Sigmoid colon (tissue), 7 donors: Measurements from ENCODE around the gene SNX8. TPM values are rescaled to one million over a fixed set of nuclear protein-coding genes. Genes with fewer than 3 reads are reported as not detected.

Source experiments
- DNase-seq: peaks from one replicate; pipeline ENCODE4 v3.0.0-alpha.2; 2019
- H3K27ac ChIP-seq, 4 donors: fragments of 200-600 bp; sonication (generic); one replicate each; pipeline ENCODE4 v1.5.1; 2016 to 2019; ENCODE audit warnings: mild to moderate bottlenecking in 1 of 4
- H3K27me3 ChIP-seq, 3 donors: fragments of 200-600 bp; sonication (generic); one replicate each; pipeline ENCODE4 v1.5.1; 2019; ENCODE audit warnings: mild to moderate bottlenecking in 1 of 3
- H3K36me3 ChIP-seq, 4 donors: fragments of 200-600 bp; sonication (generic); one replicate each; pipeline ENCODE4 v1.5.1; 2016 to 2019
- H3K4me1 ChIP-seq, 4 donors: fragments of 200-600 bp; sonication (generic); one replicate each; pipeline ENCODE4 v1.5.1; 2017 to 2019
- H3K4me3 ChIP-seq, 4 donors: fragments of 200-600 bp; sonication (generic); one replicate each; pipeline ENCODE4 v1.5.1; 2017 to 2019; ENCODE audit warnings: mild to moderate bottlenecking in 2 of 4, moderate library complexity in 1 of 4
- H3K9me3 ChIP-seq, 4 donors: fragments of 200-600 bp in 3 of 4; sonication (generic) in 3 of 4; one replicate each; pipeline versions ENCODE4 v1.5.1 to v1.6.1; 2013 to 2019
- EP300 ChIP-seq, 4 donors: sonication (generic); formaldehyde crosslinking; IDR thresholded peaks; one replicate each; pipeline ENCODE4 v1.6.1; 2017; ENCODE audit warnings: antibody characterized with exemption in 4 of 4
- POLR2A ChIP-seq, 2 donors: fragments of 450-650 bp; IDR thresholded peaks; one replicate each; pipeline ENCODE4 v1.6.1; 2016; ENCODE audit warnings: antibody characterized with exemption in 2 of 2, mild to moderate bottlenecking in 2 of 2, moderate library complexity in 2 of 2
- POLR2AphosphoS5 ChIP-seq, 4 donors: sonication (generic); formaldehyde crosslinking; IDR thresholded peaks; one replicate each; pipeline ENCODE4 v1.6.1; 2017; ENCODE audit warnings: antibody characterized with exemption in 4 of 4
- WGBS, 2 donors: extraction: QIAGEN DNeasy Blood & Tissue Kit; methylation state at CpG; one replicate each; pipeline ENCODE4 v1.1.7; 2013; 5-methylcytosine and 5-hydroxymethylcytosine counted together
- intact Hi-C: fragments of 100-400 bp; cut with DNase I; formaldehyde crosslinking; loops from one replicate; pipeline ENCODE4 v1.15.1; 2023
- polyA plus RNA-seq, 3 donors: library from polyadenylated mRNA; stranded (reverse); fragments of 200-250 nt; gene quantifications; one replicate each; pipeline ENCODE4 v1.2.3, GENCODE V29; 2013
- total RNA-seq, 4 donors: library from RNA; depleted of rRNA; stranded (reverse); fragments of >200 nt; gene quantifications; one replicate each; pipeline ENCODE4 v1.1.0, GENCODE V29; 2016
- TF ChIP-seq, protein P1 (sequence below), 4 experiments: fragments of 450-650 bp in 3 of 4; fragments of 200-600 bp in 1 of 4; IDR thresholded peaks; one replicate each; pipeline ENCODE4 v1.5.1; 2016 to 2019; ENCODE audit warnings: antibody characterized with exemption in 4 of 4, mild to moderate bottlenecking in 3 of 4, moderate library complexity in 2 of 4
- donor health status: healthy with polysubstance abuse.
- donor health status: Bipolar disorder and iron deficiency.
- donor health status: healthy.

Gene SNX8
- total and polyA plus RNA-seq, 7 donors: 5.3 to 23.1 (median 10.2) TPM

DNA sequence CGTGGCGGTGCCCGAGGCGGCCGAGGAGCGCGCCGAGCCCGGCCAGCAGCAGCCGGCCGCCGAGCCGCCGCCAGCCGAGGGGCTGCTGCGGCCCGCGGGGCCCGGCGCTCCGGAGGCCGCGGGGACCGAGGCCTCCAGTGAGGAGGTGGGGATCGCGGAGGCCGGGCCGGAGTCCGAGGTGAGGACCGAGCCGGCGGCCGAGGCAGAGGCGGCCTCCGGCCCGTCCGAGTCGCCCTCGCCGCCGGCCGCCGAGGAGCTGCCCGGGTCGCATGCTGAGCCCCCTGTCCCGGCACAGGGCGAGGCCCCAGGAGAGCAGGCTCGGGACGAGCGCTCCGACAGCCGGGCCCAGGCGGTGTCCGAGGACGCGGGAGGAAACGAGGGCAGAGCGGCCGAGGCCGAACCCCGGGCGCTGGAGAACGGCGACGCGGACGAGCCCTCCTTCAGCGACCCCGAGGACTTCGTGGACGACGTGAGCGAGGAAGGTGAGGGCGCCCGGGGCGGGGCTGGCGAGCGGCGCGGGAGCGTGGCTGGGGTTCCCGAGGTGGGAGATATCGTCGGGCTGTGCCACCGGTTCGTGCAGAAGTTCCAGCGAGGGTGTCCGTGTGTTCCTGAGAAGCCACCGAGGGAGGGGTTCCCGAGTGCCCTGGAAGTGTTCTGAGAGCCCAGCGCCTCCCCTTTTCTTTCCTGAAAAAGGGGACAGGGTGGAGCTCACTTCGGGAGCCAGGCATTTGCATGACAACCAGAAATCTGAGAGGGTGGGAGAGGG is 40.9 kb upstream of the SNX8 start:
- H3K27ac ChIP-seq: peak overlapping the region; percentile 92 to 99 (median 98)
- peak overlapping the region; percentile 88 to 100 (median 98) for H3K4me3 ChIP-seq
- peaks cover 0 to 13% (median 0%) of the 10 kb centered on the region in 4 donors for H3K36me3 ChIP-seq
- intact Hi-C loops: loop anchor here (2.0 to 10.0 kb wide), 5 partner anchors 48 to 783 kb away; partner anchors contain the start of genes BRAT1, CHST12, IQCE and MAD1L1
- H3K4me1 ChIP-seq: peaks cover 0 to 59% (median 49%) of the 10 kb centered on the region in 4 donors
- no peak for DNase-seq
- no peaks in the 10 kb centered on the region for H3K9me3 ChIP-seq
- TF ChIP-seq, protein P1, sequence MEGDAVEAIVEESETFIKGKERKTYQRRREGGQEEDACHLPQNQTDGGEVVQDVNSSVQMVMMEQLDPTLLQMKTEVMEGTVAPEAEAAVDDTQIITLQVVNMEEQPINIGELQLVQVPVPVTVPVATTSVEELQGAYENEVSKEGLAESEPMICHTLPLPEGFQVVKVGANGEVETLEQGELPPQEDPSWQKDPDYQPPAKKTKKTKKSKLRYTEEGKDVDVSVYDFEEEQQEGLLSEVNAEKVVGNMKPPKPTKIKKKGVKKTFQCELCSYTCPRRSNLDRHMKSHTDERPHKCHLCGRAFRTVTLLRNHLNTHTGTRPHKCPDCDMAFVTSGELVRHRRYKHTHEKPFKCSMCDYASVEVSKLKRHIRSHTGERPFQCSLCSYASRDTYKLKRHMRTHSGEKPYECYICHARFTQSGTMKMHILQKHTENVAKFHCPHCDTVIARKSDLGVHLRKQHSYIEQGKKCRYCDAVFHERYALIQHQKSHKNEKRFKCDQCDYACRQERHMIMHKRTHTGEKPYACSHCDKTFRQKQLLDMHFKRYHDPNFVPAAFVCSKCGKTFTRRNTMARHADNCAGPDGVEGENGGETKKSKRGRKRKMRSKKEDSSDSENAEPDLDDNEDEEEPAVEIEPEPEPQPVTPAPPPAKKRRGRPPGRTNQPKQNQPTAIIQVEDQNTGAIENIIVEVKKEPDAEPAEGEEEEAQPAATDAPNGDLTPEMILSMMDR (IDR thresholded peaks at IDR 0.05): no peak
- TF ChIP-seq POLR2AphosphoS5 (IDR thresholded peaks at IDR 0.05) (no peak), EP300 (IDR thresholded peaks at IDR 0.05) (no peak), POLR2A (IDR thresholded peaks at IDR 0.05) (no peak)
- WGBS, 2 donors: 0% methylated on average over 92 of the region's 92 CpGs
- no peaks in the 10 kb centered on the region for H3K27me3 ChIP-seq

DNA sequence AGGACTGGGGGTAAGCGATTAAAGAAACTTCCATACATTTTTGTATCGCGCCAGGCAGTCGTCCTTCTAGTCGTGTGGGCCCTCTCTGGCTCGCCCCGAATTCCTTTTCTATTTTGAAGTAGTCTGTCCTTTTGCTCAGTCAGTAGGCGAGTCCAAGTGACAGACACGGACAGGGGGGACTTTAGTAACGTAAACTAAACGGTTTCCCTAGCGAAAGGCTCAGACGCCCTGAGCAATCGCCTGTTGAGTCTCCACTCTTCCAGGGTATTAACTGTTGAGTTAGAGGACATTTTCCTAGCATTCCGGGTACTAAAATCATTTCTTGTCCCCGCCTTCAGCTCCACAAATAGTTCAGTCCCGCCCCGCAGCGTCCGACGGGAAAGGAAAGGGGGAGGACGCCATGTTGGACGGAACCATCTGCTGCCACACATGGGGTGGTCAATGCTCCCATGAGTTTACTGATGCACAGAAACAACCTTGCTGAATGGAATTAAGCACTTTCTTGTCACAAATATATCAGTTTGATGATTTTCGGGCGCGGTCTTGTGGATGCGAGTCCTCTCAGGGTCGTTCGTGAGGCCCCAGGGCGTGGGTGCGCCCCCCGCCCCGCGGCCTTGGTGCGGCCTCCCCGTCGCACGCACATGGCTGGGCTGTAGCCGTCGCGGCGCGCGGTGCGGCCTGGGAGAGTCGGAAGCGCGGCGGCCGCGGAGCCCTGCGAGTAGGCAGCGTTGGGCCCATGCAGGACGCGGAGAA is 40.1 kb upstream of the SNX8 start, which contains the start of gene EIF3B:
EIF3B (plus strand) TSS at position 642 of the 753 bp plus-strand sequence; CDS start at position 737, 95 bp downstream.
- Histone ChIP-seq H3K9me3 (no peaks in the 10 kb centered on the region), H3K4me3 (peak within 1 kb of the TSS; percentile 88 to 100 (median 98)), H3K27me3 (no peaks in the 10 kb centered on the region), H3K4me1 (peaks cover 0 to 51% (median 47%) of the 10 kb centered on the region in 4 donors), H3K36me3 (peaks cover 0 to 10% (median 0%) of the 10 kb centered on the region in 4 donors), H3K27ac (peak within 1 kb of the TSS; percentile 92 to 99 (median 98))
- TF ChIP-seq, protein P1 (IDR thresholded peaks at IDR 0.05): no peak
- peak; percentile 50 to 86 (median 80) for TF ChIP-seq POLR2AphosphoS5 (IDR thresholded peaks at IDR 0.05)
- intact Hi-C loops: loop anchor here (2.0 to 10.0 kb wide), 5 partner anchors 48 to 782 kb away; partner anchors contain the start of genes BRAT1, CHST12, IQCE and MAD1L1
- DNase-seq: peak; percentile 95
- WGBS, 2 donors: 0% methylated on average over 55 of the region's 55 CpGs

DNA sequence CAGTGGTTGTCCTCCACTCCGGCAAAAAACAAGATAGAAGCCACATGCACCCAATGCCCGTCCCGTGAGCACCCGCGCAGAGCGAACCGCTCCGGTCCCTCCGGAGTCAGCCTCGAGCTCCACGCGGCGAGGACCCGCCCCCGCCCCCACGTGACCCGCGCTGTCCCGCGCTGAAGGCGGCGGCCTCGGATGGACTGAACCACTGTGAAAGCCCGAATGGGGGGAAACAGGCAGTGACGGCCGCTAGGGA is 39.6 kb upstream of the SNX8 start:
- peak; percentile 94 for DNase-seq

More for the DNA sequence above, 39.6 kb upstream of the SNX8 start:
- peak overlapping the region; percentile 92 to 99 (median 98) for H3K27ac ChIP-seq
- 0% methylated on average over 26 of the region's 26 CpGs for WGBS, 2 donors
- H3K4me3 ChIP-seq: peak overlapping the region; percentile 88 to 100 (median 98)
- no peaks in the 10 kb centered on the region for H3K27me3 ChIP-seq
- peaks cover 0 to 9% (median 0%) of the 10 kb centered on the region in 4 donors for H3K36me3 ChIP-seq
- TF ChIP-seq EP300 (IDR thresholded peaks at IDR 0.05) (no peak), POLR2AphosphoS5 (IDR thresholded peaks at IDR 0.05) (peak in 3 of 4 donors; percentile 18 to 63 (median 30)), POLR2A (IDR thresholded peaks at IDR 0.05) (peak in 1 of 2 donors; percentile 27)
- TF ChIP-seq, protein P1 (IDR thresholded peaks at IDR 0.05): no peak
- peaks cover 0 to 46% (median 42%) of the 10 kb centered on the region in 4 donors for H3K4me1 ChIP-seq
- H3K9me3 ChIP-seq: no peaks in the 10 kb centered on the region
- intact Hi-C loops: loop anchor here (2.0 to 10.0 kb wide), 5 partner anchors 49 to 782 kb away; partner anchors contain the start of genes BRAT1, CHST12, IQCE and MAD1L1
